IPS-NIHi11 (cell line): ENCODE data around the gene VEPH1.

ENCODE experiments used
- DNase-seq: peaks from one replicate; pipeline ENCODE4 v3.0.0; 2012; ENCODE audit warnings: mixed read lengths, low spot score

VEPH1 gene

GRCh38 chr3:157259825-157260224 lies 243.4 kb downstream of the VEPH1 start:
- no peak for DNase-seq

- DNase-seq: no peak
These were observed 246.1 kb downstream of the VEPH1 start for GRCh38 chr3:157257101-157257500.

GRCh38 chr3:157255797-157256196 lies 247.4 kb downstream of the VEPH1 start:
- no peak for DNase-seq

GRCh38 chr3:157251685-157252084 lies 251.5 kb downstream of the VEPH1 start:
- DNase-seq: no peak

GRCh38 chr3:157249606-157250005 lies 253.6 kb downstream of the VEPH1 start:
- peak; percentile 26 for DNase-seq

- peak; percentile 28 for DNase-seq
These were observed 254.4 kb downstream of the VEPH1 start for GRCh38 chr3:157248590-157249422.

GRCh38 chr3:157247391-157247790 lies 255.8 kb downstream of the VEPH1 start:
- no peak for DNase-seq

GRCh38 chr3:157242836-157243235 lies 260.4 kb downstream of the VEPH1 start:
- DNase-seq: no peak

GRCh38 chr3:157241599-157241998 lies 261.6 kb downstream of the VEPH1 start:
- DNase-seq: no peak

- no peak for DNase-seq
These were observed 262.8 kb downstream of the VEPH1 start for GRCh38 chr3:157240408-157240807.

GRCh38 chr3:157239082-157239704 lies 264.0 kb downstream of the VEPH1 start:
- DNase-seq: peak; percentile 79

- no peak for DNase-seq
These were observed 264.8 kb downstream of the VEPH1 start for GRCh38 chr3:157238457-157238856.

- DNase-seq: no peak
These were observed 265.3 kb downstream of the VEPH1 start for GRCh38 chr3:157237886-157238285.

GRCh38 chr3:157235291-157235690 lies 267.9 kb downstream of the VEPH1 start:
- DNase-seq: no peak

- no peak for DNase-seq
These were observed 269.3 kb downstream of the VEPH1 start for GRCh38 chr3:157233923-157234322.

GRCh38 chr3:157232141-157232540 lies 271.1 kb downstream of the VEPH1 start:
- no peak for DNase-seq

- no peak for DNase-seq
These were observed 272.1 kb downstream of the VEPH1 start for GRCh38 chr3:157231071-157231470.

- DNase-seq: no peak
These were observed 276.9 kb downstream of the VEPH1 start for GRCh38 chr3:157226173-157226847.

- DNase-seq: no peak
These were observed 278.2 kb downstream of the VEPH1 start for GRCh38 chr3:157225001-157225400.

GRCh38 chr3:157220883-157221282 lies 282.3 kb downstream of the VEPH1 start:
- DNase-seq: no peak

GRCh38 chr3:157220211-157220610 lies 283.0 kb downstream of the VEPH1 start:
- no peak for DNase-seq

- no peak for DNase-seq
These were observed 284.0 kb downstream of the VEPH1 start for GRCh38 chr3:157219215-157219614.
